Brain pericyte (primary cell): ENCODE results near the gene LEMD2.

Experiments
- DNase-seq: peaks from one replicate; pipeline ENCODE4 v3.0.0-alpha.2; 2012; ENCODE audit warnings: low read depth, low spot score

Gene LEMD2

GRCh38 chr6:33774774-33775173, 14.2 kb downstream of the LEMD2 start:
- DNase-seq, result no peak

- no peak for DNase-seq
Observed at GRCh38 chr6:33772902-33773472, 15.9 kb downstream of the LEMD2 start.

GRCh38 chr6:33772082-33772830, 16.7 kb downstream of the LEMD2 start:
- DNase-seq, result no peak

GRCh38 chr6:33771146-33772081, 17.5 kb downstream of the LEMD2 start:
- peak; percentile 90 for DNase-seq

GRCh38 chr6:33770833-33771145, 18.1 kb downstream of the LEMD2 start:
- no peak for DNase-seq

- no peak for DNase-seq
Observed at GRCh38 chr6:33770124-33770832, 18.7 kb downstream of the LEMD2 start.

- DNase-seq, result no peak
Observed at GRCh38 chr6:33769248-33769821, 19.6 kb downstream of the LEMD2 start.

GRCh38 chr6:33768644-33769120, 20.2 kb downstream of the LEMD2 start:
- DNase-seq, result no peak

- no peak for DNase-seq
Observed at GRCh38 chr6:33766921-33767907, 21.7 kb downstream of the LEMD2 start.

GRCh38 chr6:33765368-33765767, 23.6 kb downstream of the LEMD2 start:
- no peak for DNase-seq

GRCh38 chr6:33764036-33764435, 24.9 kb downstream of the LEMD2 start:
- DNase-seq, result no peak

GRCh38 chr6:33763483-33763882, 25.4 kb downstream of the LEMD2 start:
- no peak for DNase-seq

- DNase-seq, result no peak
Observed at GRCh38 chr6:33762713-33763112, 26.2 kb downstream of the LEMD2 start.

GRCh38 chr6:33761922-33762629, 26.9 kb downstream of the LEMD2 start:
- DNase-seq, result no peak

- DNase-seq, result no peak
Observed at GRCh38 chr6:33761581-33761921, 27.4 kb downstream of the LEMD2 start.

GRCh38 chr6:33759887-33760629, 28.9 kb downstream of the LEMD2 start:
- DNase-seq, result no peak

GRCh38 chr6:33758815-33759216, 30.1 kb downstream of the LEMD2 start:
- DNase-seq, result no peak

- no peak for DNase-seq
Observed at GRCh38 chr6:33757906-33758305, 31.0 kb downstream of the LEMD2 start.

GRCh38 chr6:33757113-33757512, 31.8 kb downstream of the LEMD2 start:
- no peak for DNase-seq
